ENCODE measurements around the gene SEMA3A. TPM values are rescaled to one million over a fixed set of nuclear protein-coding genes. Genes with fewer than 3 reads are reported as not detected.

SEMA3A gene
- total and polyA plus RNA-seq, 2 of the 13 experiments (the other 11 are each of a cell fraction or from before 2014, with no cell fraction given), result 0.29 to 1.2 TPM

DNA sequence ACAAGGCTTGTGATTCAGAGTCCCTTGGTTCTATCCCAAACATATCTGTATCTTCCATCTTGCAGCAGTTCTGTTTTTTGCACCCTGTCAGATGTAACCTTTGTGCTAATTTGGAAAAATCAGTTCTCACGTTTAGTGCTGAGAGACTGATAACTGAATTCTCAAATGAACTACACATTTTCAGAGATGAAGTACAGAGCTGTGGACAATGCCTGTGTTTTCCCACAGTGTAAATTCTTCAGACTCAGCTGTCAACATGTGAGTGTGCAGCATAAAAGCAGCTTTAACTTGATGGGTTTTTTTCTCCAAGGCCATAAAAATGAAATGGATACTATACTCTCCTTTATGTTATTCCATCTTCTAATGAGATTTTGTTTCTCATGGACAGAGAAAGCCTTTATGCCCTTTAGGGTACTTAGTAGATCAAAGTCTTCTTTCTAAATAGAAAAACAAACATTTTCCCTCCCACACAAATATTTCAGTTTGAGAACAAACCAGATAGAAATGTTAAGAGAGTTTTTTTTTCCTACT is 150.9 kb downstream of the SEMA3A start (continued):
- TF ChIP-seq SOX13 (IDR thresholded peaks at IDR 0.05) (no peak), SOX13 (CRISPR knock-in tag; conservative IDR thresholded peaks at IDR 0.05 in 1 of 2, IDR thresholded peaks at IDR 0.05 in 1 of 2) (peak in 1 of 2 experiments; percentile 78; a peak in 2 of 4 replicates), KAT8 (CRISPR knock-in tag; IDR thresholded peaks at IDR 0.05) (peak; percentile 20), NPAS2 (CRISPR knock-in tag; IDR thresholded peaks at IDR 0.05; ENCODE audit: borderline replicate concordance) (no peak), EP300 (IDR thresholded peaks at IDR 0.05; ENCODE audit: low read depth in 2 of 2, low read length in 2 of 2) (peak in 1 of 2 experiments; percentile 70; a peak in 2 of 4 replicates), EP300 (CRISPR knock-in tag; IDR thresholded peaks at IDR 0.05; ENCODE audit: borderline replicate concordance) (no peak), PPARG (CRISPR knock-in tag; conservative IDR thresholded peaks at IDR 0.05) (peak; percentile 87), ZBTB42 (CRISPR knock-in tag; IDR thresholded peaks at IDR 0.05) (no peak), ZNF768 (CRISPR knock-in tag; IDR thresholded peaks at IDR 0.05) (no peak), FOXJ3 (CRISPR knock-in tag; IDR thresholded peaks at IDR 0.05; ENCODE audit: borderline replicate concordance) (0 out of 2 replicates have a peak, but pooled peaks have one; percentile 56)
- TF ChIP-seq, protein P1, sequence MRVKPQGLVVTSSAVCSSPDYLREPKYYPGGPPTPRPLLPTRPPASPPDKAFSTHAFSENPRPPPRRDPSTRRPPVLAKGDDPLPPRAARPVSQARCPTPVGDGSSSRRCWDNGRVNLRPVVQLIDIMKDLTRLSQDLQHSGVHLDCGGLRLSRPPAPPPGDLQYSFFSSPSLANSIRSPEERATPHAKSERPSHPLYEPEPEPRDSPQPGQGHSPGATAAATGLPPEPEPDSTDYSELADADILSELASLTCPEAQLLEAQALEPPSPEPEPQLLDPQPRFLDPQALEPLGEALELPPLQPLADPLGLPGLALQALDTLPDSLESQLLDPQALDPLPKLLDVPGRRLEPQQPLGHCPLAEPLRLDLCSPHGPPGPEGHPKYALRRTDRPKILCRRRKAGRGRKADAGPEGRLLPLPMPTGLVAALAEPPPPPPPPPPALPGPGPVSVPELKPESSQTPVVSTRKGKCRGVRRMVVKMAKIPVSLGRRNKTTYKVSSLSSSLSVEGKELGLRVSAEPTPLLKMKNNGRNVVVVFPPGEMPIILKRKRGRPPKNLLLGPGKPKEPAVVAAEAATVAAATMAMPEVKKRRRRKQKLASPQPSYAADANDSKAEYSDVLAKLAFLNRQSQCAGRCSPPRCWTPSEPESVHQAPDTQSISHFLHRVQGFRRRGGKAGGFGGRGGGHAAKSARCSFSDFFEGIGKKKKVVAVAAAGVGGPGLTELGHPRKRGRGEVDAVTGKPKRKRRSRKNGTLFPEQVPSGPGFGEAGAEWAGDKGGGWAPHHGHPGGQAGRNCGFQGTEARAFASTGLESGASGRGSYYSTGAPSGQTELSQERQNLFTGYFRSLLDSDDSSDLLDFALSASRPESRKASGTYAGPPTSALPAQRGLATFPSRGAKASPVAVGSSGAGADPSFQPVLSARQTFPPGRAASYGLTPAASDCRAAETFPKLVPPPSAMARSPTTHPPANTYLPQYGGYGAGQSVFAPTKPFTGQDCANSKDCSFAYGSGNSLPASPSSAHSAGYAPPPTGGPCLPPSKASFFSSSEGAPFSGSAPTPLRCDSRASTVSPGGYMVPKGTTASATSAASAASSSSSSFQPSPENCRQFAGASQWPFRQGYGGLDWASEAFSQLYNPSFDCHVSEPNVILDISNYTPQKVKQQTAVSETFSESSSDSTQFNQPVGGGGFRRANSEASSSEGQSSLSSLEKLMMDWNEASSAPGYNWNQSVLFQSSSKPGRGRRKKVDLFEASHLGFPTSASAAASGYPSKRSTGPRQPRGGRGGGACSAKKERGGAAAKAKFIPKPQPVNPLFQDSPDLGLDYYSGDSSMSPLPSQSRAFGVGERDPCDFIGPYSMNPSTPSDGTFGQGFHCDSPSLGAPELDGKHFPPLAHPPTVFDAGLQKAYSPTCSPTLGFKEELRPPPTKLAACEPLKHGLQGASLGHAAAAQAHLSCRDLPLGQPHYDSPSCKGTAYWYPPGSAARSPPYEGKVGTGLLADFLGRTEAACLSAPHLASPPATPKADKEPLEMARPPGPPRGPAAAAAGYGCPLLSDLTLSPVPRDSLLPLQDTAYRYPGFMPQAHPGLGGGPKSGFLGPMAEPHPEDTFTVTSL (CRISPR knock-in tag; IDR thresholded peaks at IDR 0.05; ENCODE audit: borderline replicate concordance), result peak; percentile 46; the same call in 1 of the 2 replicates
- TF ChIP-seq, protein P2, sequence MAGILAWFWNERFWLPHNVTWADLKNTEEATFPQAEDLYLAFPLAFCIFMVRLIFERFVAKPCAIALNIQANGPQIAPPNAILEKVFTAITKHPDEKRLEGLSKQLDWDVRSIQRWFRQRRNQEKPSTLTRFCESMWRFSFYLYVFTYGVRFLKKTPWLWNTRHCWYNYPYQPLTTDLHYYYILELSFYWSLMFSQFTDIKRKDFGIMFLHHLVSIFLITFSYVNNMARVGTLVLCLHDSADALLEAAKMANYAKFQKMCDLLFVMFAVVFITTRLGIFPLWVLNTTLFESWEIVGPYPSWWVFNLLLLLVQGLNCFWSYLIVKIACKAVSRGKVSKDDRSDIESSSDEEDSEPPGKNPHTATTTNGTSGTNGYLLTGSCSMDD (CRISPR knock-in tag; IDR thresholded peaks at IDR 0.05), result no peak
- TF ChIP-seq, protein P3, sequence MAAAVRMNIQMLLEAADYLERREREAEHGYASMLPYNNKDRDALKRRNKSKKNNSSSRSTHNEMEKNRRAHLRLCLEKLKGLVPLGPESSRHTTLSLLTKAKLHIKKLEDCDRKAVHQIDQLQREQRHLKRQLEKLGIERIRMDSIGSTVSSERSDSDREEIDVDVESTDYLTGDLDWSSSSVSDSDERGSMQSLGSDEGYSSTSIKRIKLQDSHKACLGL (CRISPR knock-in tag; IDR thresholded peaks at IDR 0.05), result no peak
- TF ChIP-seq, protein P4, sequence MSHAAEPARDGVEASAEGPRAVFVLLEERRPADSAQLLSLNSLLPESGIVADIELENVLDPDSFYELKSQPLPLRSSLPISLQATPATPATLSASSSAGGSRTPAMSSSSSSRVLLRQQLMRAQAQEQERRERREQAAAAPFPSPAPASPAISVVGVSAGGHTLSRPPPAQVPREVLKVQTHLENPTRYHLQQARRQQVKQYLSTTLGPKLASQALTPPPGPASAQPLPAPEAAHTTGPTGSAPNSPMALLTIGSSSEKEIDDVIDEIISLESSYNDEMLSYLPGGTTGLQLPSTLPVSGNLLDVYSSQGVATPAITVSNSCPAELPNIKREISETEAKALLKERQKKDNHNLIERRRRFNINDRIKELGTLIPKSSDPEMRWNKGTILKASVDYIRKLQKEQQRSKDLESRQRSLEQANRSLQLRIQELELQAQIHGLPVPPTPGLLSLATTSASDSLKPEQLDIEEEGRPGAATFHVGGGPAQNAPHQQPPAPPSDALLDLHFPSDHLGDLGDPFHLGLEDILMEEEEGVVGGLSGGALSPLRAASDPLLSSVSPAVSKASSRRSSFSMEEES (CRISPR knock-in tag; IDR thresholded peaks at IDR 0.05), result no peak; the same call in 1 of the 2 replicates
- TF ChIP-seq, protein P5, sequence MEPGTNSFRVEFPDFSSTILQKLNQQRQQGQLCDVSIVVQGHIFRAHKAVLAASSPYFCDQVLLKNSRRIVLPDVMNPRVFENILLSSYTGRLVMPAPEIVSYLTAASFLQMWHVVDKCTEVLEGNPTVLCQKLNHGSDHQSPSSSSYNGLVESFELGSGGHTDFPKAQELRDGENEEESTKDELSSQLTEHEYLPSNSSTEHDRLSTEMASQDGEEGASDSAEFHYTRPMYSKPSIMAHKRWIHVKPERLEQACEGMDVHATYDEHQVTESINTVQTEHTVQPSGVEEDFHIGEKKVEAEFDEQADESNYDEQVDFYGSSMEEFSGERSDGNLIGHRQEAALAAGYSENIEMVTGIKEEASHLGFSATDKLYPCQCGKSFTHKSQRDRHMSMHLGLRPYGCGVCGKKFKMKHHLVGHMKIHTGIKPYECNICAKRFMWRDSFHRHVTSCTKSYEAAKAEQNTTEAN (CRISPR knock-in tag; conservative IDR thresholded peaks at IDR 0.05), result peak; percentile 86; the same call in 1 of the 2 replicates
